ENCODE measurements around the gene CTDSP2.

CTDSP2 gene

DNA sequence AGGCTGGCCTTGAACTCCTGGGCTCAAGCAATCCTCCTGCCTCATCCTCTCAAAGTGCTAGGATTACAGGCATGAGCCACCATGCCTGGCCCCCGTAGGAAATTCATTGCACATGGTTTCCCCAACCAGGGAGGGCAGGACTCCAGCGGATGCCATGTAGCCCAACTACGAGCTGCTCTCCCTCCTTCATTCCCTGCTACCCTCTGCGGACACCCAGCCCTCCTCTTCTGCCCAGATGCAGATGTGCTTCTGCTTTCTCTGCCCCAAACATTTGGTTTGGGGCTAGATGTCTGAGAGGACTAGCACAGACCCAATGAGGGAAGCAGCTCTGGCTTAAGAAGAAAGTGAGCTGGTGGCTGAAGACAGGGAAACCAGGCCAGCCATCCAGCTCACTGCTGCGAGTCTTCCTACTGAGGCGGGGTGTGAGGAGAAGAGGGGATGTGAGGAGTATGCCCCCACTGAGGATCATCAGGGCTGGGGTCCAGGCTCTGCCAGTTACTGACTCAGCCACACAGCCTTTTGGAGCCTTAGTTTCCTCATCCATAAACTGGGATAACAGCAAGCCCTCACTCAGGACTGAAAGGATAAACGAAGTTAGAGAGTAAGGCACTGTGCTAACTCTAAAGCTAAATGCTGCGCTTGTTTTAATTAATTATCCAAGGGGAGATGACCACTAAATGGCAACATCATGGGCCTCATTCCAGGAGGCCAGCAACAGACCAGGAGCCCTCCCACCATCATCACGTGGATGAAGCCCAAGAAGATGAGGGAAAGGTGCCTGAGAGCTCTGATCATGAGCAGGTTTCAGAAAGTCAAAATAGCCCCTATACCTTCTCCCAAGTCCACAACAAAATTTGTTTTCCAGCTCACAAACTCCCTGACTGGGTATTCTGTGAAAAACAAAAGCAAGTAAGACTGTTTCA, 10.9 kb downstream of the CTDSP2 start:
- TF ChIP-seq EZH2phosphoT487 (IDR thresholded peaks at IDR 0.05; ENCODE audit: borderline replicate concordance, low read length) (no peak), CTCF (IDR thresholded peaks at IDR 0.05; ENCODE audit: low read depth, low read length, poor library complexity, severe bottlenecking) (no peak)
- peaks cover 74% of the 10 kb centered on the region for H3K79me2 ChIP-seq (ENCODE audit: control insufficient read depth, low read length)
- H3K36me3 ChIP-seq (ENCODE audit: control insufficient read depth, low read length): no peaks in the 10 kb centered on the region
- H3F3A ChIP-seq (ENCODE audit: control insufficient read depth, insufficient read depth): peaks cover 29% of the 10 kb centered on the region
- peak overlapping the region; percentile 82 for H3K27ac ChIP-seq (ENCODE audit: low read depth, low read length)
- no peaks in the 10 kb centered on the region for H3K9me3 ChIP-seq (ENCODE audit: control insufficient read depth, insufficient read depth, low read length)
- peaks cover 83% of the 10 kb centered on the region for H3K4me1 ChIP-seq (ENCODE audit: control insufficient read depth, low read length)
- H3K4me3 ChIP-seq (ENCODE audit: low read length): peak overlapping the region; percentile 69
- no peaks in the 10 kb centered on the region for H3K27me3 ChIP-seq (ENCODE audit: control insufficient read depth, low read length)
- H3K9me2 ChIP-seq (replicated peaks; ENCODE audit: control insufficient read depth, low read length): no peaks in the 10 kb centered on the region
- peaks cover 25% of the 10 kb centered on the region for H4K20me1 ChIP-seq (ENCODE audit: control insufficient read depth, insufficient read depth, low read depth, low read length)
- H3K4me2 ChIP-seq (ENCODE audit: low read length): peak overlapping the region; percentile 91

- Histone ChIP-seq H3K27ac (ENCODE audit: low read depth, low read length) (no peak overlapping the region), H3K4me3 (ENCODE audit: low read length) (no peak overlapping the region), H4K20me1 (ENCODE audit: control insufficient read depth, insufficient read depth, low read depth, low read length) (peaks cover 22% of the 10 kb centered on the region), H3K9me3 (ENCODE audit: control insufficient read depth, insufficient read depth, low read length) (no peaks in the 10 kb centered on the region), H3K4me2 (ENCODE audit: low read length) (peak overlapping the region; percentile 15; the same call in 1 of the 2 replicates), H3F3A (ENCODE audit: control insufficient read depth, insufficient read depth) (peaks cover 29% of the 10 kb centered on the region), H3K9me2 (replicated peaks; ENCODE audit: control insufficient read depth, low read length) (no peaks in the 10 kb centered on the region), H3K36me3 (ENCODE audit: control insufficient read depth, low read length) (peaks cover 2% of the 10 kb centered on the region; the same call in 1 of the 2 replicates), H3K4me1 (ENCODE audit: control insufficient read depth, low read length) (peaks cover 70% of the 10 kb centered on the region), H3K27me3 (ENCODE audit: control insufficient read depth, low read length) (no peaks in the 10 kb centered on the region), H3K79me2 (ENCODE audit: control insufficient read depth, low read length) (peaks cover 63% of the 10 kb centered on the region)
- TF ChIP-seq CTCF (IDR thresholded peaks at IDR 0.05; ENCODE audit: low read depth, low read length, poor library complexity, severe bottlenecking) (no peak), EZH2phosphoT487 (IDR thresholded peaks at IDR 0.05; ENCODE audit: borderline replicate concordance, low read length) (no peak)
Observed at GRCh38 chr12:57834086-57834876, 12.2 kb downstream of the CTDSP2 start.

DNA sequence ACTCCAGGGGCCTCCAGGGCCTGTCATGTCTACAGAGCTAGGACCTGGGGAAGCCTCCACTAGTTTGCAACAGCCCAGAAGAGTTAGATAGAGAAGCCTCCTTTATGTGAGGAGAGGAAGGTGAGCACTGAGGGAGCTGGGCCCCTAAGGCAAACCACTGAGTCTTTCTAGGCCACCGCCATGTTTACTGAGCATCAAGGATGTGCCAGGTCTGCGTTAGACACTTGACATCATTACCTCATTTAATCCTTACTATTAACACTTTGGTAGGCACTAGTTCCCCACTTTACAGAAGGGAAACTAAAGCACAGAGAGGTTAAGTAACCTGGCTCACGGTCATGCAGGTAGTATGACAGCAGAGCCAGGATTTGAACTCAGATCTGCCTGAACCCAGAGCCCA, 12.9 kb downstream of the CTDSP2 start:
- Histone ChIP-seq H3K9me2 (replicated peaks; ENCODE audit: control insufficient read depth, low read length) (no peaks in the 10 kb centered on the region), H3K4me2 (ENCODE audit: low read length) (no peak overlapping the region), H3K79me2 (ENCODE audit: control insufficient read depth, low read length) (peaks cover 57% of the 10 kb centered on the region), H3K36me3 (ENCODE audit: control insufficient read depth, low read length) (peaks cover 8% of the 10 kb centered on the region; the same call in 1 of the 2 replicates), H3K4me3 (ENCODE audit: low read length) (no peak overlapping the region), H3K27ac (ENCODE audit: low read depth, low read length) (no peak overlapping the region), H3K9me3 (ENCODE audit: control insufficient read depth, insufficient read depth, low read length) (no peaks in the 10 kb centered on the region), H4K20me1 (ENCODE audit: control insufficient read depth, insufficient read depth, low read depth, low read length) (peaks cover 21% of the 10 kb centered on the region), H3K27me3 (ENCODE audit: control insufficient read depth, low read length) (no peaks in the 10 kb centered on the region), H3K4me1 (ENCODE audit: control insufficient read depth, low read length) (peaks cover 64% of the 10 kb centered on the region), H3F3A (ENCODE audit: control insufficient read depth, insufficient read depth) (peaks cover 28% of the 10 kb centered on the region)
- TF ChIP-seq EZH2phosphoT487 (IDR thresholded peaks at IDR 0.05; ENCODE audit: borderline replicate concordance, low read length) (no peak), CTCF (IDR thresholded peaks at IDR 0.05; ENCODE audit: low read depth, low read length, poor library complexity, severe bottlenecking) (no peak)
